ENCODE data around the gene TMTC4.

TMTC4 gene

DNA sequence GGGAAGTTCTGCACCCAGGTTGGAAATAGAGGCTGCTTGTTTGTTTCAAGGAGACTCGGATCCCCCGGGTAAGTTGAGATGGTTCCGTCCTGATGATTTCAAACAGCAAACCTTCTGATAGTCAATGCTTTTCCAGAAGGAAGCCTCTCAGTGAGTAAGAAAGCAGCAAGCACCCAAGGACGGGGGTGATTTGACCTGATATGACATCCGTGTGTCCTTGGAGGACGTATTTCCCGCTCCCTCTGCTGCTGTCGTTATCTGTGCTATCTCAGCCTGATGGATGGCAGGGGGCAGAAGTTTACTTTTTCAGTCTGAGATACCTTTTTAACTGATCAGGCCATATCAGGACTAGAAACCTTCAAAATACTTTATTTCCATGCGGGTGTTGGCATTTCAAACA, 80.3 kb downstream of the TMTC4 start:
- H2AFZ ChIP-seq (ENCODE audit: low read depth, low read length, severe bottlenecking): no peak overlapping the region
- TF ChIP-seq, protein P1, sequence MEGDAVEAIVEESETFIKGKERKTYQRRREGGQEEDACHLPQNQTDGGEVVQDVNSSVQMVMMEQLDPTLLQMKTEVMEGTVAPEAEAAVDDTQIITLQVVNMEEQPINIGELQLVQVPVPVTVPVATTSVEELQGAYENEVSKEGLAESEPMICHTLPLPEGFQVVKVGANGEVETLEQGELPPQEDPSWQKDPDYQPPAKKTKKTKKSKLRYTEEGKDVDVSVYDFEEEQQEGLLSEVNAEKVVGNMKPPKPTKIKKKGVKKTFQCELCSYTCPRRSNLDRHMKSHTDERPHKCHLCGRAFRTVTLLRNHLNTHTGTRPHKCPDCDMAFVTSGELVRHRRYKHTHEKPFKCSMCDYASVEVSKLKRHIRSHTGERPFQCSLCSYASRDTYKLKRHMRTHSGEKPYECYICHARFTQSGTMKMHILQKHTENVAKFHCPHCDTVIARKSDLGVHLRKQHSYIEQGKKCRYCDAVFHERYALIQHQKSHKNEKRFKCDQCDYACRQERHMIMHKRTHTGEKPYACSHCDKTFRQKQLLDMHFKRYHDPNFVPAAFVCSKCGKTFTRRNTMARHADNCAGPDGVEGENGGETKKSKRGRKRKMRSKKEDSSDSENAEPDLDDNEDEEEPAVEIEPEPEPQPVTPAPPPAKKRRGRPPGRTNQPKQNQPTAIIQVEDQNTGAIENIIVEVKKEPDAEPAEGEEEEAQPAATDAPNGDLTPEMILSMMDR (IDR thresholded peaks at IDR 0.05; ENCODE audit: insufficient read depth, low read length, poor library complexity, severe bottlenecking): no peak
- TF ChIP-seq EZH2phosphoT487 (conservative IDR thresholded peaks at IDR 0.05; ENCODE audit: low read length): no peak
- no peaks in the 10 kb centered on the region for H3F3A ChIP-seq (ENCODE audit: insufficient read depth)
- H3K36me3 ChIP-seq (ENCODE audit: low read length): no peaks in the 10 kb centered on the region
- H3K9me3 ChIP-seq (ENCODE audit: insufficient read depth, low read length): no peaks in the 10 kb centered on the region
- no peak overlapping the region for H3K27ac ChIP-seq (ENCODE audit: low read depth, low read length)
- no peak overlapping the region for H3K4me3 ChIP-seq (ENCODE audit: insufficient read depth, low read length, poor library complexity, severe bottlenecking)
- H4K20me1 ChIP-seq (ENCODE audit: low read depth, low read length): no peaks in the 10 kb centered on the region
- no peak overlapping the region for H3K9ac ChIP-seq (ENCODE audit: low read length)
- no peaks in the 10 kb centered on the region for H3K27me3 ChIP-seq (ENCODE audit: low read length)
- no peaks in the 10 kb centered on the region for H3K79me2 ChIP-seq (ENCODE audit: insufficient read depth, low read length)
- H3K4me2 ChIP-seq (ENCODE audit: low read depth, low read length, poor library complexity, severe bottlenecking): no peak overlapping the region
- no peaks in the 10 kb centered on the region for H3K9me2 ChIP-seq (replicated peaks; ENCODE audit: insufficient read depth, low read length)

DNA sequence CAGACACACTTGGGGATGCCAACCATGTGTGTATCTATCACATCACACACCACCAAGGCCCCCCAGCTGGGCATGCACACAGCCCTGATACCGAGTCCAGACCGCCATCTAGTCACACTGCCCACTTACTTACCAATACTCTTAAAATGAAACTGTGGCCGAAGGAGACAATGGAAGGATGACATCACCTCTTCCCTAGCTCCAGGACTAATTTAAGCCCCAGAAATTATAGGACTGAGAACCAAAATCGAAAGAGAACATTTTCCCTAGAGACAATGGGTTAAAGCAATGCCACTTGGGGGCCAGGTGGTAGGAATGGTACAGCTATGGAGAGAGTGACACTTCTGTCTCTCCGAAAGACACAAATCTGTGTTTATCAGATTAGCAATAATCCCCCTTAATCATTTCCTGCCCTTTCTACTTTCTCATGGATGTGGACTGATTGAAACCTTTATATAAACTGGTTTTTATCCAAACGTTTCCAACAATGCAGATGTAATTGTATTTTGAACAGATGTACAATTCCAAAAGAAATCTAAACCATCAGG, 85.3 kb downstream of the TMTC4 start:
- Histone ChIP-seq H3K36me3 (ENCODE audit: low read length) (no peaks in the 10 kb centered on the region), H3K9ac (ENCODE audit: low read length) (no peak overlapping the region), H3K9me2 (replicated peaks; ENCODE audit: insufficient read depth, low read length) (no peaks in the 10 kb centered on the region), H3K4me2 (ENCODE audit: low read depth, low read length, poor library complexity, severe bottlenecking) (peak overlapping the region; percentile 29), H3K27me3 (ENCODE audit: low read length) (no peaks in the 10 kb centered on the region), H2AFZ (ENCODE audit: low read depth, low read length, severe bottlenecking) (peak overlapping the region; percentile 77), H3F3A (ENCODE audit: insufficient read depth) (no peaks in the 10 kb centered on the region), H4K20me1 (ENCODE audit: low read depth, low read length) (no peaks in the 10 kb centered on the region), H3K9me3 (ENCODE audit: insufficient read depth, low read length) (no peaks in the 10 kb centered on the region), H3K27ac (ENCODE audit: low read depth, low read length) (no peak overlapping the region), H3K4me3 (ENCODE audit: insufficient read depth, low read length, poor library complexity, severe bottlenecking) (peak overlapping the region; percentile 28), H3K79me2 (ENCODE audit: insufficient read depth, low read length) (no peaks in the 10 kb centered on the region)
- TF ChIP-seq EZH2phosphoT487 (conservative IDR thresholded peaks at IDR 0.05; ENCODE audit: low read length): no peak
- TF ChIP-seq, protein P1 (IDR thresholded peaks at IDR 0.05; ENCODE audit: insufficient read depth, low read length, poor library complexity, severe bottlenecking): no peak

GRCh38 chr13:100588331-100589177, 86.0 kb downstream of the TMTC4 start, which contains the start of gene GGACT:
Gene GGACT, minus strand, starts transcription at chr13:100588789. Its CDS starts 56,198 bp downstream, at chr13:100532591.
- H3K27ac ChIP-seq (ENCODE audit: low read depth, low read length): no peak within 1 kb of the TSS
- H3K9ac ChIP-seq (ENCODE audit: low read length): peak within 1 kb of the TSS; percentile 65
- H3K79me2 ChIP-seq (ENCODE audit: insufficient read depth, low read length): no peaks in the 10 kb centered on the region
- no peaks in the 10 kb centered on the region for H3K9me3 ChIP-seq (ENCODE audit: insufficient read depth, low read length)
- H2AFZ ChIP-seq (ENCODE audit: low read depth, low read length, severe bottlenecking): peak within 1 kb of the TSS; percentile 84
- H3K4me3 ChIP-seq (ENCODE audit: insufficient read depth, low read length, poor library complexity, severe bottlenecking): peak within 1 kb of the TSS; percentile 47
- H3K36me3 ChIP-seq (ENCODE audit: low read length): no peaks in the 10 kb centered on the region
- H3K9me2 ChIP-seq (replicated peaks; ENCODE audit: insufficient read depth, low read length): no peaks in the 10 kb centered on the region
- TF ChIP-seq, protein P1 (IDR thresholded peaks at IDR 0.05; ENCODE audit: insufficient read depth, low read length, poor library complexity, severe bottlenecking): peak; percentile 54
- no peak for TF ChIP-seq EZH2phosphoT487 (conservative IDR thresholded peaks at IDR 0.05; ENCODE audit: low read length)
- no peaks in the 10 kb centered on the region for H3K27me3 ChIP-seq (ENCODE audit: low read length)
- no peaks in the 10 kb centered on the region for H4K20me1 ChIP-seq (ENCODE audit: low read depth, low read length)
- peak within 1 kb of the TSS; percentile 66 for H3K4me2 ChIP-seq (ENCODE audit: low read depth, low read length, poor library complexity, severe bottlenecking)
- no peaks in the 10 kb centered on the region for H3F3A ChIP-seq (ENCODE audit: insufficient read depth)

Data from SU-DHL-6 (cell line).